ENCODE results near the gene TINAGL1. TPM values are rescaled to one million over a fixed set of nuclear protein-coding genes. Genes with fewer than 3 reads are reported as not detected.

Gene TINAGL1
- total and polyA plus RNA-seq, 2 experiments from 2014 or later, result 1.1 to 3.5 TPM

DNA sequence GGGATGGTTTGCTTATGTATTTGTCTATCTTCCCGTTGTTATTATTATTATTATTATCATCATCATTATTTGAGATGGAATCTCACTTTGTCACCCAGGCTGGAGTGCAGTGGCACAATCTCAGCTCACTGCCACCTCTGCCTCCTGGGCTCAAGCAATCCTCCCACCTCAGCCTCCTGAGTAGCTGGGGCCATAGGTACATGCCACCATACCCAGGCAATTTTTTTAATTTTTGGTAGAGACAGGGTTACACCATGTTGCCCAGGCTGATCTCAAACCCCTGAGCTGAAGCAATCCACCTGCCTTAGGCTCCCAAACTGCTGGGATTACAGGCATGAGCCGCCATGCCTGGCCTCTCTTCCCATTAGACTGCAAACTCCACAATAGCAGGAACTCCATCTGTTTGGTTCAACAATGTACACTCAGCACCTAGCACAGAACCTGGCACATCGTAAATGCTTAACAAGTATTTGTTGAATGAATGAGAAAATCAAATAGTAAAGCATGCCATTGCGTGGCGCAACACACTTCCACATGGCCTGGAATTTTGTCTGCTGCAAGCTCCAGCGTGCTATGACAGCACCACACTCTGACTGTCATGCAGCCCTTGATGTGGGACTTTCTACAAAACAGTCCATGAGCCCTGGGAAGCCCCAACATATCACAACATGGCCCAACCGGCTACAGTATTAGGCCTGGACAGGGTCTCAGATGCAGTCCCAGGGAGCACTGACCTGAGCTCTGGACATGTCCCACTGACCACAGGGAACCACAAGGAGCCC lies 3.8 kb upstream of the TINAGL1 start:
- Histone ChIP-seq H3K4me1 (ENCODE audit: insufficient read depth) (peaks cover 66% of the 10 kb centered on the region), H3F3A (ENCODE audit: insufficient read depth) (peaks cover 31% of the 10 kb centered on the region), H3K36me3 (ENCODE audit: low read depth) (no peaks in the 10 kb centered on the region), H3K4me2 (ENCODE audit: unreplicated experiment) (peak overlapping the region; percentile 51), H3K27ac (no peak overlapping the region), H3K9ac (no peak overlapping the region), H3K4me3 (no peak overlapping the region), H4K20me1 (ENCODE audit: insufficient read depth) (no peaks in the 10 kb centered on the region), H3K9me2 (ENCODE audit: insufficient read depth) (no peaks in the 10 kb centered on the region), H2AFZ (no peak overlapping the region), H3K27me3 (replicated peaks; ENCODE audit: insufficient read depth) (no peaks in the 10 kb centered on the region), H3K9me3 (ENCODE audit: low read depth) (no peaks in the 10 kb centered on the region), H3K79me2 (ENCODE audit: insufficient read depth) (no peaks in the 10 kb centered on the region)
- peak; percentile 72 for DNase-seq
- TF ChIP-seq EZH2phosphoT487 (IDR thresholded peaks at IDR 0.05; ENCODE audit: insufficient read depth, low read depth) (no peak), EZH2 (IDR thresholded peaks at IDR 0.05; ENCODE audit: insufficient read depth, poor library complexity, severe bottlenecking) (no peak)
- in situ Hi-C loops (cut with MboI), result no loop called here
- WGBS, 2 experiments (ENCODE audit: low coverage in 1 of 2, low lambda C conversion rate in 2 of 2, missing lambda C conversion rate in 2 of 2), result 82 to 83% methylated on average over 6 to 7 of the region's 7 CpGs

DNA sequence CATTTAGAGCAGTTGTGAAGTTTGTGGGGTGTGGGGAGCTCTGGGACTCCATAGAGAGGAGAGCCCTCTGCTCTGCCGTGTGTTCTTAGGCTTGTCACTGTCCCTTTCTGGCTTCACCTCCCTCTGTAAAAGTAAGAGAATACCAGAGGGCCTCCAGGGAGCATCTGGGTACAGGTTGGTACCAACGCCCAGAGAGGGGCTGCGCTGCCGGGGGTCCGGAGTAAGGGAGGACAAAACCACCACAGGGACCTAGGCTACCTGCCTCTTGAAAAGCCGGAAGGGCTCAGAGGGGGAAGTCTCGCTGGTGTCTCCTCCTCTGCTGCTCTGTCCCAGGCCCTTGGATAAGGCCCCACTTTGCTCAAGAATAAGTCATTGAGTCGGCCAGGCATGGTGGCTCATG lies 3.1 kb upstream of the TINAGL1 start:
- WGBS, 2 experiments (ENCODE audit: low coverage in 1 of 2, low lambda C conversion rate in 2 of 2, missing lambda C conversion rate in 2 of 2), result 87 to 92% methylated on average over 8 of the region's 8 CpGs
- Histone ChIP-seq H3K27ac (peak overlapping the region; percentile 29), H3K4me1 (ENCODE audit: insufficient read depth) (peaks cover 62% of the 10 kb centered on the region), H3K9ac (no peak overlapping the region), H3K9me2 (ENCODE audit: insufficient read depth) (no peaks in the 10 kb centered on the region), H3K4me2 (ENCODE audit: unreplicated experiment) (peak overlapping the region; percentile 51), H4K20me1 (ENCODE audit: insufficient read depth) (no peaks in the 10 kb centered on the region), H3K9me3 (ENCODE audit: low read depth) (no peaks in the 10 kb centered on the region), H3F3A (ENCODE audit: insufficient read depth) (peaks cover 30% of the 10 kb centered on the region), H3K36me3 (ENCODE audit: low read depth) (no peaks in the 10 kb centered on the region), H3K4me3 (no peak overlapping the region), H3K27me3 (replicated peaks; ENCODE audit: insufficient read depth) (no peaks in the 10 kb centered on the region), H3K79me2 (ENCODE audit: insufficient read depth) (no peaks in the 10 kb centered on the region), H2AFZ (no peak overlapping the region)
- no peak for TF ChIP-seq EZH2 (IDR thresholded peaks at IDR 0.05; ENCODE audit: insufficient read depth, poor library complexity, severe bottlenecking)
- TF ChIP-seq EZH2phosphoT487 (IDR thresholded peaks at IDR 0.05; ENCODE audit: insufficient read depth, low read depth), result no peak
- in situ Hi-C loops (cut with MboI), result no loop called here
- no peak for DNase-seq

DNA sequence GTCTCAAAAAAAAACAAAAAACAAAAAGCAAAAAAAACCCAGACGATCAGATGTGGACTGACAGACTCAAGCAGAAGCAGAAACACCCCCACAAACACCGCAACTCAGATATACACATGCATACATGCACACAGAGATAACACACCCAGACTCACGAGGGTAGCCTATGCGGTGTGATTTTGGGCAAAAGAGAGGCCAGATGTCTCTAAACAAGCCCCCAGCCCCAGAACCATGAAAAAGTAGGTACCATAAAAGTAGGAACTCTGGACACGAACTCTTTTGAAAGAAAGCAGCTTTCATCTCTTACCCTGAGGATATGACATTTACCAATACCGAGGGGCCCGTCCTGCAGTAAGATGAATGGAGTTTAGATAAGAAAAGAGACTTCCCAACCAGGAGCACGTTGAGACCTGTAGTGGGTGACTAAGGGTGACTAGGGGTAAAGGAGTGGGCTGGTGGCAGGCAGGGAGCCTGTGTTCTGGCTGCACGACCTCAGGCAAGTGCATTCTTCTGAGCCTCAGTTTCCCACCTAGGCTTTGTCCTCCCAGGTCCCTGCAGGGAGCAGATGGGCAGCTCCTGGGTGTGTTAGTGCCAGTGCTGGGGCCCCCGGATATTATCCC lies 1.5 kb upstream of the TINAGL1 start:
- H3K9ac ChIP-seq, result no peak overlapping the region
- no peaks in the 10 kb centered on the region for H3K9me3 ChIP-seq (ENCODE audit: low read depth)
- no peaks in the 10 kb centered on the region for H3K79me2 ChIP-seq (ENCODE audit: insufficient read depth)
- H3F3A ChIP-seq (ENCODE audit: insufficient read depth), result peaks cover 27% of the 10 kb centered on the region
- H3K4me1 ChIP-seq (ENCODE audit: insufficient read depth), result peaks cover 56% of the 10 kb centered on the region
- no peaks in the 10 kb centered on the region for H3K36me3 ChIP-seq (ENCODE audit: low read depth)
- no peaks in the 10 kb centered on the region for H3K27me3 ChIP-seq (replicated peaks; ENCODE audit: insufficient read depth)
- no peak overlapping the region for H3K27ac ChIP-seq
- no peak for TF ChIP-seq EZH2 (IDR thresholded peaks at IDR 0.05; ENCODE audit: insufficient read depth, poor library complexity, severe bottlenecking)
- no peak for TF ChIP-seq EZH2phosphoT487 (IDR thresholded peaks at IDR 0.05; ENCODE audit: insufficient read depth, low read depth)
- no peak overlapping the region for H3K4me3 ChIP-seq
- no peak overlapping the region for H3K4me2 ChIP-seq (ENCODE audit: unreplicated experiment)
- no peaks in the 10 kb centered on the region for H4K20me1 ChIP-seq (ENCODE audit: insufficient read depth)
- H2AFZ ChIP-seq, result no peak overlapping the region
- no peaks in the 10 kb centered on the region for H3K9me2 ChIP-seq (ENCODE audit: insufficient read depth)
- in situ Hi-C loops (cut with MboI), result no loop called here
- DNase-seq, result peak; percentile 45
- WGBS, 2 experiments (ENCODE audit: low coverage in 1 of 2, low lambda C conversion rate in 2 of 2, missing lambda C conversion rate in 2 of 2), result 55 to 61% methylated on average over 10 of the region's 10 CpGs

DNA sequence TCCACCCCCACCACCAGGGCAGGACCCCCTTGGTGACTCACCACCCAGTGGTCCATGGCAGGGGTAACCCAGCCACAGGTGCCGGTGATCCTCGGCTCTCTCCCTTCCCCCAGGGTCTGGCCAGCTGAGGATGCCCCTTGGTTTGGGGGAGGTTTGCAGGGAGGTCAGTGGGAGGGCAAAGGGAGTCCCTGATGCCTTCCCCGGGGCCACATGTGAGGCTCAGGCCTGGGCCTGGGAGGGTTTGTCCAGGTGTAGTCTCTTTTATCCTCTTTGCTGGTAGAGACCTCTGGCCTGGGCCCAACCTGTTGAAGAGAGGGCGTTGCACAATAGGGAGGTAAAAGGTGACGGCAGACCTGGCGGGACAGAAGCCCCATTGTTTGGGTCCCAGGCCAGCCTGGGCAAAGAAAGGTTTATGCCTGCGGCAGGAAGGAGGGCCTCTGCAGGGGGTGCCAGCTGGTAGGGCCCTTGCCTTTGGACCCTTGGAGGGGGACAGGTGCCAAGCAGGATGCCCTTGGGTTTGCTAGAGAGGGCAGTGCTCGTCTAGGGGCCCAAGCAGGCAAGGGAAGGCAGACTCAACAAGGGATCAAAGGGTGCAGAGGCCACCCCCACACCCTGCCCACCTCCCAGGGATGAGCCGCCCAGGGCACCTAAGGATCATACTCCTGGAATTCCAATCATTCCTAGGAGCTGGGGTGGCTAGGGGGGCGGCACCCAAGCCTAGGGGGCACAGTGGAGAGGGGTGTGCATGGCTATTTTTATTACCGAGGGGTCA lies 760 bp upstream of the TINAGL1 start:
- TF ChIP-seq EZH2 (IDR thresholded peaks at IDR 0.05; ENCODE audit: insufficient read depth, poor library complexity, severe bottlenecking), result no peak
- TF ChIP-seq EZH2phosphoT487 (IDR thresholded peaks at IDR 0.05; ENCODE audit: insufficient read depth, low read depth), result no peak
- H3K4me2 ChIP-seq (ENCODE audit: unreplicated experiment), result no peak overlapping the region
- no peaks in the 10 kb centered on the region for H3K9me2 ChIP-seq (ENCODE audit: insufficient read depth)
- DNase-seq, result no peak
- H3K36me3 ChIP-seq (ENCODE audit: low read depth), result no peaks in the 10 kb centered on the region
- no peak overlapping the region for H2AFZ ChIP-seq
- no peaks in the 10 kb centered on the region for H4K20me1 ChIP-seq (ENCODE audit: insufficient read depth)
- H3K4me1 ChIP-seq (ENCODE audit: insufficient read depth), result peaks cover 54% of the 10 kb centered on the region
- 67 to 69% methylated on average over 10 to 11 of the region's 11 CpGs for WGBS, 2 experiments (ENCODE audit: low coverage in 1 of 2, low lambda C conversion rate in 2 of 2, missing lambda C conversion rate in 2 of 2)
- H3K79me2 ChIP-seq (ENCODE audit: insufficient read depth), result no peaks in the 10 kb centered on the region
- peaks cover 27% of the 10 kb centered on the region for H3F3A ChIP-seq (ENCODE audit: insufficient read depth)
- H3K4me3 ChIP-seq, result no peak overlapping the region
- no peaks in the 10 kb centered on the region for H3K9me3 ChIP-seq (ENCODE audit: low read depth)
- H3K9ac ChIP-seq, result no peak overlapping the region
- no peak overlapping the region for H3K27ac ChIP-seq
- in situ Hi-C loops (cut with MboI), result no loop called here
- no peaks in the 10 kb centered on the region for H3K27me3 ChIP-seq (replicated peaks; ENCODE audit: insufficient read depth)
